MM.1S (cell line): ENCODE results near the gene CD19.

Experiments
- DNase-seq: peaks from one replicate; pipeline ENCODE4 v3.0.0-alpha.2; 2015
- H2AFZ ChIP-seq: fragments of 300-600 bp; sonication (generic); 2 replicates; pipeline ENCODE4 v1.6.0; 2016; ENCODE audit warnings: antibody characterized with exemption, low read length
- H3F3A ChIP-seq: fragments of 300-600 bp; sonication (generic); 2 replicates; pipeline ENCODE4 v1.6.1; 2016; ENCODE audit warnings: mild to moderate bottlenecking, antibody characterized with exemption, low read length, moderate library complexity, mixed read lengths; ENCODE audit not compliant: insufficient read depth
- H3K27ac ChIP-seq: fragments of 300-600 bp; sonication (generic); 2 replicates; pipeline ENCODE4 v1.5.1; 2016; ENCODE audit warnings: mild to moderate bottlenecking, low read length
- H3K27me3 ChIP-seq: fragments of 300-600 bp; sonication (generic); replicated peaks from 2 replicates; pipeline ENCODE4 v1.6.0; 2016; ENCODE audit warnings: low read length; ENCODE audit not compliant: insufficient read depth
- H3K36me3 ChIP-seq: fragments of 300-600 bp; sonication (generic); replicated peaks from 2 replicates; pipeline ENCODE4 v1.6.1; 2016; ENCODE audit warnings: mild to moderate bottlenecking, low read length, mixed read lengths; ENCODE audit not compliant: insufficient read depth
- H3K4me1 ChIP-seq: fragments of 300-600 bp; sonication (generic); 2 replicates; pipeline ENCODE4 v1.6.1; 2016; ENCODE audit warnings: low read length, mixed read lengths
- H3K4me2 ChIP-seq: fragments of 300-600 bp; sonication (generic); 2 replicates; pipeline ENCODE4 v1.6.0; 2016; ENCODE audit warnings: low read depth, low read length
- H3K4me3 ChIP-seq: fragments of 300-600 bp; sonication (generic); 2 replicates; pipeline ENCODE4 v1.5.1; 2016; ENCODE audit warnings: low read length, mixed read lengths
- H3K79me2 ChIP-seq: fragments of 300-600 bp; sonication (generic); 2 replicates; pipeline ENCODE4 v1.6.1; 2016; ENCODE audit warnings: mixed run types, low read length, mixed read lengths
- H3K9ac ChIP-seq: fragments of 300-600 bp; sonication (generic); 2 replicates; pipeline ENCODE4 v1.6.1; 2016; ENCODE audit warnings: low read length, mixed read lengths
- H3K9me2 ChIP-seq: fragments of 300-600 bp; sonication (generic); replicated peaks from 2 replicates; pipeline ENCODE4 v1.6.1; 2016; ENCODE audit warnings: mild to moderate bottlenecking, low read length, mixed read lengths; ENCODE audit not compliant: insufficient read depth
- H3K9me3 ChIP-seq: fragments of 300-600 bp; sonication (generic); replicated peaks from 2 replicates; pipeline ENCODE4 v1.6.1; 2016; ENCODE audit warnings: mild to moderate bottlenecking, low read length, mixed read lengths; ENCODE audit not compliant: insufficient read depth
- H4K20me1 ChIP-seq: fragments of 300-600 bp; sonication (generic); 2 replicates; pipeline ENCODE4 v1.6.1; 2016; ENCODE audit warnings: mild to moderate bottlenecking, low read length, moderate library complexity, mixed read lengths; ENCODE audit not compliant: insufficient read depth
- EZH2 ChIP-seq: fragments of 300-600 bp; sonication (generic); optimal IDR thresholded peaks from 2 replicates; pipeline ENCODE3; 2017; ENCODE audit warnings: low read depth, mild to moderate bottlenecking, antibody characterized with exemption, low read length, mixed read lengths
- EZH2phosphoT487 ChIP-seq: fragments of 300-600 bp; sonication (generic); IDR thresholded peaks from 2 replicates; pipeline ENCODE4 v1.6.1; 2018; ENCODE audit warnings: antibody characterized with exemption, low read length
- TF ChIP-seq, protein P1 (sequence below): fragments of 300-600 bp; sonication (generic); IDR thresholded peaks from 2 replicates; pipeline ENCODE4 v1.5.1; 2016; ENCODE audit warnings: antibody characterized with exemption, low read length, mixed read lengths

Gene CD19

DNA sequence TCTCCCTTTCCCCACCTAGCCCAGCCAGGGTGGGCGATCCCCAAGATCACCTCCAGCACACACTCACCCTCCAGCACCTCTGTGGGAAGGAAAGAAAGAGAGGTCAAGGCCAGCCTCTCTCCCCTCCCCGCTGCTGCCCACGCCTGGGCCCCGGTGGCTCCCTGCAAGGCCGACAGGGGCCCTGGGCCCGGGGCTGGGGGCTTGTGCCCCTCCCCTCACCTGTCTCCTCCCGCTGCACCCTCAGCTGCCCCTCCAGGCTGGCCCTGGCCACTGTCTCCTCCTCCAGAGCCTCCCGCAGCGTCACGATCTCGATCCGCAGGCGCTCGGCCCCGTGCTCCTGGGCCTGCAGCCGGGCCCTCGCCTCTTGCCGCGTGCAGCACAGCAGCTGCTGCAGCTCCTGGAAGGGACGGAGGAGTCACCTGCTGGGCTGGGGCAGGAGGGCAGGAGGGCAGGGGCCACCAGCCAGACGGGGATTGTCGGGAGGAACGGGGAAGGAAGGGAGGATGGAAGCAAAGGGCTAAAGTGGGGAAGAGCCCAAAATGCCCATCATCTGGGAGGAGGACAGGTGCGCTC is 25.9 kb upstream of the CD19 start:
- no peak overlapping the region for H3K4me3 ChIP-seq
- no peaks in the 10 kb centered on the region for H3K9me2 ChIP-seq
- H3K9ac ChIP-seq, result no peak overlapping the region
- H3K79me2 ChIP-seq, result no peaks in the 10 kb centered on the region
- no peaks in the 10 kb centered on the region for H3K36me3 ChIP-seq
- H3F3A ChIP-seq, result no peaks in the 10 kb centered on the region
- H2AFZ ChIP-seq, result no peak overlapping the region
- no peak overlapping the region for H3K27ac ChIP-seq
- DNase-seq, result no peak
- no peak overlapping the region for H3K4me2 ChIP-seq
- no peaks in the 10 kb centered on the region for H3K4me1 ChIP-seq
- H3K9me3 ChIP-seq, result no peaks in the 10 kb centered on the region
- H4K20me1 ChIP-seq, result no peaks in the 10 kb centered on the region
- TF ChIP-seq EZH2 (no peak), EZH2phosphoT487 (no peak)
- TF ChIP-seq, protein P1, sequence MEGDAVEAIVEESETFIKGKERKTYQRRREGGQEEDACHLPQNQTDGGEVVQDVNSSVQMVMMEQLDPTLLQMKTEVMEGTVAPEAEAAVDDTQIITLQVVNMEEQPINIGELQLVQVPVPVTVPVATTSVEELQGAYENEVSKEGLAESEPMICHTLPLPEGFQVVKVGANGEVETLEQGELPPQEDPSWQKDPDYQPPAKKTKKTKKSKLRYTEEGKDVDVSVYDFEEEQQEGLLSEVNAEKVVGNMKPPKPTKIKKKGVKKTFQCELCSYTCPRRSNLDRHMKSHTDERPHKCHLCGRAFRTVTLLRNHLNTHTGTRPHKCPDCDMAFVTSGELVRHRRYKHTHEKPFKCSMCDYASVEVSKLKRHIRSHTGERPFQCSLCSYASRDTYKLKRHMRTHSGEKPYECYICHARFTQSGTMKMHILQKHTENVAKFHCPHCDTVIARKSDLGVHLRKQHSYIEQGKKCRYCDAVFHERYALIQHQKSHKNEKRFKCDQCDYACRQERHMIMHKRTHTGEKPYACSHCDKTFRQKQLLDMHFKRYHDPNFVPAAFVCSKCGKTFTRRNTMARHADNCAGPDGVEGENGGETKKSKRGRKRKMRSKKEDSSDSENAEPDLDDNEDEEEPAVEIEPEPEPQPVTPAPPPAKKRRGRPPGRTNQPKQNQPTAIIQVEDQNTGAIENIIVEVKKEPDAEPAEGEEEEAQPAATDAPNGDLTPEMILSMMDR, result no peak
- H3K27me3 ChIP-seq, result no peaks in the 10 kb centered on the region

DNA sequence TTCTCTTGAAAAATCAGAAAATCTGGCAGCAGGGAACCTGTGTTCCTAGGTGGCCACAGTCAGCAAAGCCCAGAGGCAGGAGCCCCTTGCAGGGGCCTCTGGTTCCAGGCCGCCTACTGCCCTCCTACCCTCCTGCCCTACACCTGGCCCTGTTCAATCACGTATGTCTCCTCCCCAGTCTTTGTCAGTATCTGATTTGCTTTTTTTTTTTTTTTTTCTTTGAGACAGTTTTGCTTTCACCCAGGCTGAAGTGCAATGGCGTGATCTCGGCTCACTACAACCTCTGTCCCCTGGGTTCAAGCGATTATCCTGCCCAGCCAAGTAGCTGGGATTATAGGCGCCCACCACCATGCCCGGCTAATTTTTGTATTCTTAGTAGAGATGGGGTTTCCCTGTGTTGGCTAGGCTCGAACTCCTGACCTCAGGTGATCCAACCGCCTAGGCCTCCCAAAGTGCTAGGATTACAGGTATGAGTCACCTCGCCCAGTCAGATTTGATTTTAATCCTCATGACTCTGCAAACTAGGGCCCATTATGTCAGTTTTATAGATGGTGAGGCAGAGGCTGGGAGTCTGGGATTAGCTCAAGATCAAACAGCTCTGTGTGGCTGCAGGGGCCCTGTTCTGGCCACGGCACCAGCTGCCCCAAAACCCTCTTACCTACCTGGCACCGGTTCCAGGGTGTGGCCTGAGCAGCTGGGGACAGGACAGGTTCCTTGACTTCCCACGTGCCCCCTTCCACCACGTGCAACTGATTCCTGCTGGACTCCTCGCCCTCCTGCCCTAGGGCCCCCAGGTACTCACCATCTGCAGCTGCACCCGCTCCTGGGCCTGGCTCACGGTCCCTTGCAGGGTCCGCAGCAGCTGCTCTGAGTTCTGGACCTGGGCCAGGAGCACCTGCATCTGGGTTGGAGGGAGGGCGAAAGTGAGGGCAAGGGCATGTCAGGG is 21.4 kb upstream of the CD19 start:
- Histone ChIP-seq H3K4me2 (no peak overlapping the region), H3K4me1 (no peaks in the 10 kb centered on the region), H3K79me2 (no peaks in the 10 kb centered on the region), H3K9me2 (no peaks in the 10 kb centered on the region), H3K9ac (no peak overlapping the region), H3K27me3 (no peaks in the 10 kb centered on the region), H3K4me3 (no peak overlapping the region), H3K36me3 (no peaks in the 10 kb centered on the region), H4K20me1 (no peaks in the 10 kb centered on the region), H3K27ac (no peak overlapping the region), H3F3A (no peaks in the 10 kb centered on the region), H2AFZ (no peak overlapping the region), H3K9me3 (no peaks in the 10 kb centered on the region)
- DNase-seq, result no peak
- TF ChIP-seq EZH2 (no peak), EZH2phosphoT487 (no peak)
- TF ChIP-seq, protein P1, result no peak

DNA sequence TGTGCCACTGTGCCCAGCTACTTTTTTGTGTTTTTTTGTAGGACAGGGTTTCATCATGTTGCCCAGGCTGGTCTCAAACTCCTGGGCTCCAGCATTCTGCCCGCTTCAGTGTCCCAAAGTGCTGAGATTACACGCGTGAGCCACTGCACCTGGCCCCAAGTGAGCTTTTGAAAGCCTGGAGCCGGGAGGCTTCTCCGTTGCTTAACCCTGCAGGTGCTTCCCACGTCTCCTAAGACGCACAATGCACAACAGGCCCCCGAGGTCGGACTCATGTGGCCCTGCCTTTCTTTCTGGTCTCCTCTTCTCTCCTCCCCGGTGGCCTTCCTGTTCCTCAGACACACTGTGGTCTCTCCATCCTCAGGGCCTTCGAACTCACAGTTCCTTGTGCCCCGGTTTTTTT is 19.2 kb upstream of the CD19 start:
- Histone ChIP-seq H3K4me3 (no peak overlapping the region), H3K36me3 (no peaks in the 10 kb centered on the region), H3K9me2 (no peaks in the 10 kb centered on the region), H2AFZ (no peak overlapping the region), H3K4me1 (no peaks in the 10 kb centered on the region), H3K4me2 (no peak overlapping the region), H3K79me2 (no peaks in the 10 kb centered on the region), H4K20me1 (no peaks in the 10 kb centered on the region), H3K27ac (no peak overlapping the region), H3K27me3 (no peaks in the 10 kb centered on the region), H3F3A (no peaks in the 10 kb centered on the region), H3K9ac (no peak overlapping the region), H3K9me3 (no peaks in the 10 kb centered on the region)
- no peak for DNase-seq
- no peak for TF ChIP-seq EZH2phosphoT487
- TF ChIP-seq, protein P1, result no peak
- no peak for TF ChIP-seq EZH2
